ENCODE measurements around the gene ZNF677.

- TF ChIP-seq CTCF (conservative IDR thresholded peaks at IDR 0.05; ENCODE audit: low read depth, low read length) = no peak
- no peak for TF ChIP-seq EZH2 (IDR thresholded peaks at IDR 0.05; ENCODE audit: borderline replicate concordance, low read depth, low read length, poor library complexity, severe bottlenecking)
Observed at GRCh38 chr19:53212703-53213320, 41.9 kb downstream of the ZNF677 start.

All from A673 (cell line).